ENCODE data around the gene SETMAR. TPM values are rescaled to one million over a fixed set of nuclear protein-coding genes. Genes with fewer than 3 reads are reported as not detected.

SETMAR gene
- total RNA-seq, 1 donor from 2014 or later, result 8.7 TPM

GRCh38 chr3:4351164-4351855 is 48.1 kb downstream of the SETMAR start:
- DNase-seq (ENCODE audit: low read depth in 2 of 2), result peak; percentile 57 to 65

- DNase-seq (ENCODE audit: low read depth in 2 of 2), result no peak
These were observed 48.7 kb downstream of the SETMAR start for GRCh38 chr3:4351872-4352271.

DNA sequence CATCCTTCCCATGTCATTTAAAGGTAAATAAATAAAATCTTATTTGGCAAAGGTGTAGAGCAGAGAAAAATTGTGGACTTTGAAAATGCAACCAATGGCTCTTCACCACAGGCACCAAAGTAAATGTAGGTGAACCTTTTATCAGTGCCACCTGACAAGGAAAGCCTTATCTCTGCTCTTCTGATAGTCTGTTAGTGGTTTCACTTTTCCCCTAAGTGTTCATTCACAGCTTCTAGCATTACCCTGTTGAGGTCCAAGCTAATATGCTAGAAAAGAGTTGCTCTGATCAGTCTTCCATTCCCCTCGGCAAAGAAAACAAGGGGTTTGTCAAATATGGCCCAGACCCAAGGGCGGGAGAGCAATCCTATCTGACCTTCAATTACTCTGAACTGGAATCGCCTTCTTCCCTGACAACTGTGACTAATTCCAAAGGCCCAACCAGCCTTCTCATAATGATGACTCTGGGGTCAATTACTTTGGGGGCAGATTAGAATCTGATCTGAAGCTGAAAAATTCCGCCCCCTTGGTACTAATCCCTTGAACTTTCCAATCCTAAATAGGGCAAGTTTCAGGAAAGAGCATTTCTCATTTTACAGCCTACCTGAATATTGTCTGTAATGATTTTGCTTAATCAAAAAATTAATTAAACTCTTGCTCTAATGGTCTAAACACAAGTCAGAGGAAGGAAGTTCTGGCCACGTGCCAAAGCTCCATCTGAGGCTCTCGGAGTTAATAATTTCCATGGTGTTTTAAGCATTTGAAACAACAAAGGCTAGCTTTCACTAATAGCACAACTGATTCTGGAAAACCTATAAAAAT is 52.4 kb downstream of the SETMAR start:
- peak; percentile 54 to 81 for DNase-seq (ENCODE audit: low read depth in 2 of 2)

- no peak for DNase-seq (ENCODE audit: low read depth in 2 of 2)
These were observed 53.0 kb downstream of the SETMAR start for GRCh38 chr3:4356220-4356540.

GRCh38 chr3:4356546-4357410 is 53.6 kb downstream of the SETMAR start:
- no peak for DNase-seq (ENCODE audit: low read depth in 2 of 2)

DNA sequence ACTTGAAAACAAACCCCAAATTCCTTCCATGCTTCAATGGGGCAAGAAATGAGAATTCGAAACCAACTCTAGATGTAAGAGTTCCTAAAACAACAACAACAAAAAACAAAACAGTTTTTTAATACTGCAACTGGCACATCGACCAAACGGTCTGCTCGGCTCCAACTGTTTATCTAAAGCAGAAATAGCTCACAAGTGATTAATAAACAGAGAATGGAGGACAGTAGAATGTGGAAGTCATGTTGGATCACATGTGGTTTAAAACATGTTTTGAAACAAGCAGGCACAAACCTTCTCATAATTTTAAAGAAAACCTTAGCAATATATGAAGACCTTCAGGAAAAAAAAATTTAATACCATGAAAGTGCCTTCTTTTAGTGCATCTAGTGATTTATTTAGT is 55.1 kb downstream of the SETMAR start:
- DNase-seq (ENCODE audit: low read depth in 2 of 2), result no peak

DNA sequence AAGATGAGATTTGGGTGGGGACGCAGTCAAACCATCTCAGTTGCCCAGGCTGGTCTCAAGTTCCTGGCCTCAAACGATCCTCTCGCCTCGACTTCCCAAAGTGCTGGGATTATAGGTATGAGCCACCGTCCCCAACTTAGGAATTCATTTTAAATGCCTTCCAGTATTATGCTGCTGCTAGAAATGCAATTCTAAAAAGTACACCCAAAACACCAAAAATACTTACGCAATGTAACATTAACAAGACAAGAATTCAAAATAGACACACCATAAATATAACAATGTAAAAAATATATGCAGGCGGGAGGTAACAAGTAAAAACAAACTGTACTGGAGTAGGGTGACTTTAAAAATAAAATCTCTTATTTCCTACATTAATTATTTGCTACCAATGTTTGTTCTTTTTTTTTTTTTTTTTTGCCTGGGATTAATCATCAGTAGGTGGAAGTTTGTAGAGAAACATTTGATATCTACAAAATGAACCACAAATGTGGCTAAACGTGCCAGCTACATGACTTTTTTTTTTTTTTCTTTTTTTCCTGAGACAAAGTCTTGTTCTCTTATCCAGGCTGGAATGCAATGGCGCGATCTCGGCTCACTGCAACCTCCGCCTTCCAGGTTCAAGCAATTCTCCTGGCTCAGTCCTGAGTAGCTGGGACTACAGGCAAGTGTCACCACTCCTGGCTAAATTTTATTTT is 56.8 kb downstream of the SETMAR start:
- no peak for DNase-seq (ENCODE audit: low read depth in 2 of 2)

GRCh38 chr3:4360817-4361216 is 57.6 kb downstream of the SETMAR start:
- no peak for DNase-seq (ENCODE audit: low read depth in 2 of 2)

- DNase-seq (ENCODE audit: low read depth in 2 of 2), result no peak
These were observed 59.4 kb downstream of the SETMAR start for GRCh38 chr3:4362523-4362922.

Other genes with a start within 250 kb of the SETMAR start
- gene SUMF1, start 163.9 kb downstream of the SETMAR start, total RNA-seq, result 41.0 and 42.5 TPM in 2 replicates
- gene ITPR1, start 190.0 kb downstream of the SETMAR start, total RNA-seq, result 13.9 and 22.6 TPM in 2 replicates

Measured in lung microvascular endothelial cell (primary cell).